HepG2 (cell line): ENCODE measurements around the gene NSUN3. TPM values are rescaled to one million over a fixed set of nuclear protein-coding genes. Genes with fewer than 3 reads are reported as not detected.

Experiments
- ATAC-seq: fragments of 200-7000 bp; cut with Tn5 transposase; 3 replicates; pipeline ENCODE4 v1.9.1; 2020; ENCODE audit warnings: mild to moderate bottlenecking, moderate library complexity
- BruUV-seq: library from RNA; stranded (reverse); fragments of 400-500 nt; replicated peaks from 2 replicates; lab custom pipeline; 2021; lab: Mats Ljungman, UMichigan
- CTCF ChIA-PET: fragments of 300-600 bp; formaldehyde crosslinking; extraction: SDS; loops from one replicate; lab custom pipeline; 2021; ENCODE audit warnings: low total read pairs, inconsistent platforms, low intra/inter-chr PET ratio; lab: Yijun Ruan, JAX
- POLR2A ChIA-PET: fragments of 350-600 bp; sonication (Branson Sonifier 250); formaldehyde crosslinking; loops from one replicate; lab custom pipeline; 2020; ENCODE audit warnings: antibody characterized with exemption, inconsistent platforms; lab: Yijun Ruan, JAX
- DNase-seq: peaks from one replicate; pipeline ENCODE4 v3.0.0-alpha.2; 2015; ENCODE audit warnings: low spot score
- FAIRE-seq: peaks from 3 replicates; lab custom pipeline; 2011; peaks lifted over from hg19 to GRCh38; lab: Jason Lieb, UNC
- H2AFZ ChIP-seq: one replicate; pipeline ENCODE4 v1.6.1; 2011; ENCODE audit warnings: low read length, inconsistent platforms
- H3K27ac ChIP-seq: fragments of 300-600 bp; 3 replicates; pipeline ENCODE4 v1.8.0; 2011; ENCODE audit warnings: mixed run types, mild to moderate bottlenecking, mixed read lengths, low read length, inconsistent platforms; ENCODE audit not compliant: insufficient read depth; ENCODE audit errors: extremely low read length
- H3K27me3 ChIP-seq, 2 experiments: fragments of 200-600 bp in 1 of 2; 2 replicates in 1 of 2; 3 replicates in 1 of 2; pipeline versions ENCODE4 v1.6.0 to v1.8.0; 2011; ENCODE audit warnings: low read length in 2 of 2, mild to moderate bottlenecking in 2 of 2, moderate library complexity in 2 of 2, inconsistent platforms in 1 of 2; ENCODE audit not compliant: insufficient read depth in 2 of 2, control insufficient read depth in 1 of 2
- H3K36me3 ChIP-seq, 2 experiments: fragments of 200-600 bp in 1 of 2; replicated peaks in 1 of 2; 2 replicates in 1 of 2; 3 replicates in 1 of 2; pipeline versions ENCODE4 v1.5.1 to v1.8.0; 2011; ENCODE audit warnings: low read length in 2 of 2, inconsistent platforms in 1 of 2; ENCODE audit not compliant: insufficient read depth in 2 of 2, control insufficient read depth in 1 of 2
- H3K4me1 ChIP-seq: 2 replicates; pipeline ENCODE4 v1.5.1; 2012; ENCODE audit warnings: low read length, inconsistent platforms; ENCODE audit not compliant: insufficient read depth
- H3K4me2 ChIP-seq: 2 replicates; pipeline ENCODE4 v1.6.0; 2011; ENCODE audit warnings: low read depth, low read length, inconsistent platforms
- H3K4me3 ChIP-seq, 3 experiments: fragments of 200-600 bp in 1 of 3; sonication (generic), shearing (Covaris generic) in 1 of 3; replicated peaks in 1 of 3; 2 replicates each; pipeline ENCODE4 v1.5.1; 2011 to 2016; ENCODE audit warnings: low read length in 3 of 3, inconsistent platforms in 2 of 3, low read depth in 2 of 3, mild to moderate bottlenecking in 2 of 3, control low read depth in 1 of 3, mixed read lengths in 1 of 3; ENCODE audit not compliant: insufficient read depth in 1 of 3
- H3K79me2 ChIP-seq: one replicate; pipeline ENCODE4 v1.6.1; 2011; ENCODE audit warnings: low read length, inconsistent platforms; ENCODE audit not compliant: insufficient read depth
- H3K9ac ChIP-seq: 2 replicates; pipeline ENCODE4 v1.6.0; 2011; ENCODE audit warnings: mild to moderate bottlenecking, low read depth, low read length, inconsistent platforms; ENCODE audit not compliant: insufficient read depth
- H3K9me3 ChIP-seq: 2 replicates; pipeline ENCODE4 v1.5.1; 2012; ENCODE audit warnings: mild to moderate bottlenecking, low read length
- H4K20me1 ChIP-seq: 2 replicates; pipeline ENCODE4 v1.6.0; 2011; ENCODE audit warnings: inconsistent platforms, mild to moderate bottlenecking, low read length, moderate library complexity; ENCODE audit not compliant: insufficient read depth
- MAFK ChIP-seq, 2 experiments: IDR thresholded peaks in 1 of 2; conservative IDR thresholded peaks in 1 of 2; 2 replicates each; pipeline ENCODE4 v1.6.1; 2011; ENCODE audit warnings: improper control_type of control experiment in 2 of 2, low read length in 2 of 2
- MXI1 ChIP-seq: IDR thresholded peaks from 3 replicates; pipeline ENCODE4 v1.6.1; 2012; ENCODE audit warnings: low read depth, low read length, inconsistent platforms, borderline replicate concordance
- NFE2L1 ChIP-seq: sonication (generic); formaldehyde crosslinking; IDR thresholded peaks from 2 replicates; pipeline ENCODE4 v1.4.0; 2020; ENCODE audit warnings: missing genetic modification reagents, mild to moderate bottlenecking, borderline replicate concordance
- NFYC ChIP-seq: IDR thresholded peaks from 2 replicates; pipeline ENCODE4 v1.6.1; 2016; ENCODE audit warnings: missing genetic modification reagents, missing compliant biosample characterization
- RBAK ChIP-seq: sonication (generic); formaldehyde crosslinking; IDR thresholded peaks from 2 replicates; pipeline ENCODE4 v1.5.1; 2020; ENCODE audit warnings: mild to moderate bottlenecking, missing genetic modification reagents
- XRCC5 ChIP-seq: fragments of 200-400 bp; formaldehyde crosslinking; optimal IDR thresholded peaks from 2 replicates; pipeline ENCODE3; 2017; ENCODE audit warnings: mild to moderate bottlenecking, low read length
- ZBTB42 ChIP-seq: sonication (generic); formaldehyde crosslinking; IDR thresholded peaks from 2 replicates; pipeline ENCODE4 v1.5.0; 2020; ENCODE audit warnings: mild to moderate bottlenecking, missing genetic modification reagents
- ZNF350 ChIP-seq: sonication (generic); formaldehyde crosslinking; IDR thresholded peaks from 2 replicates; pipeline ENCODE4 v1.4.0; 2020; ENCODE audit warnings: mild to moderate bottlenecking, low read depth, missing genetic modification reagents, borderline replicate concordance
- ZSCAN30 ChIP-seq: sonication (generic); formaldehyde crosslinking; IDR thresholded peaks from 2 replicates; pipeline ENCODE4 v1.5.0; 2020; ENCODE audit warnings: mild to moderate bottlenecking, missing genetic modification reagents
- WGBS: methylation state at CpG from one replicate; pipeline ENCODE4 v1.1.6; 2017; ENCODE audit warnings: low lambda C conversion rate; 5-methylcytosine and 5-hydroxymethylcytosine counted together
- in situ Hi-C: cut with HindIII; loops from 2 replicates; pipeline ENCODE4 v1.10.0; 2017; ENCODE audit warnings: low pct_unique_long_range_greater_than_20kb; ENCODE audit not compliant: extremely low pct_ligation_motif_present
- intact Hi-C: fragments of 100-400 bp; cut with micrococcal nuclease; formaldehyde crosslinking; loops from one replicate; pipeline ENCODE4 v1.10.0; 2022; ENCODE audit not compliant: unreplicated experiment
- polyA plus RNA-seq, 8 experiments: library from polyadenylated mRNA; depleted of rRNA in 3 of 8; stranded (reverse) in 7 of 8; unstranded in 1 of 8; fragments of >200 nt; fragmentation: Illumina TruSeq in 4 of 8; extraction: Trizol in 4 of 8; gene quantifications; 2 replicates each; pipeline versions ENCODE4 v1.2.1 to v1.2.3, GENCODE V29; 2011 to 2016; ENCODE audit warnings: low read depth in 4 of 8, missing spikeins in 1 of 8, mixed read lengths in 1 of 8; ENCODE audit not compliant: insufficient read depth in 1 of 8
- total RNA-seq, 5 experiments: library from RNA; depleted of rRNA; stranded (reverse); fragments of >200 nt; fragmentation: Illumina TruSeq; extraction: Trizol; gene quantifications; 2 replicates each; pipeline ENCODE4 v1.2.3, GENCODE V29; 2016; ENCODE audit warnings: low read depth in 1 of 5
- TF ChIP-seq, protein P1 (sequence below): sonication (generic); formaldehyde crosslinking; IDR thresholded peaks from 2 replicates; pipeline ENCODE4 v1.4.0; 2020; ENCODE audit warnings: missing genetic modification reagents, mild to moderate bottlenecking, borderline replicate concordance
- TF ChIP-seq, protein P2 (sequence below): sonication (generic); formaldehyde crosslinking; IDR thresholded peaks from 2 replicates; pipeline ENCODE4 v1.8.1; 2023; ENCODE audit warnings: mild to moderate bottlenecking, missing genetic modification reagents, borderline replicate concordance
- TF ChIP-seq, protein P3 (sequence below): IDR thresholded peaks from 2 replicates; pipeline ENCODE4 v1.6.1; 2012; ENCODE audit warnings: low read depth, low read length, improper control_type of control experiment

NSUN3 gene
- total and polyA plus RNA-seq, 2 of the 13 experiments (the other 11 are each of a cell fraction or from before 2014, with no cell fraction given): 3.2 to 10.6 TPM

DNA sequence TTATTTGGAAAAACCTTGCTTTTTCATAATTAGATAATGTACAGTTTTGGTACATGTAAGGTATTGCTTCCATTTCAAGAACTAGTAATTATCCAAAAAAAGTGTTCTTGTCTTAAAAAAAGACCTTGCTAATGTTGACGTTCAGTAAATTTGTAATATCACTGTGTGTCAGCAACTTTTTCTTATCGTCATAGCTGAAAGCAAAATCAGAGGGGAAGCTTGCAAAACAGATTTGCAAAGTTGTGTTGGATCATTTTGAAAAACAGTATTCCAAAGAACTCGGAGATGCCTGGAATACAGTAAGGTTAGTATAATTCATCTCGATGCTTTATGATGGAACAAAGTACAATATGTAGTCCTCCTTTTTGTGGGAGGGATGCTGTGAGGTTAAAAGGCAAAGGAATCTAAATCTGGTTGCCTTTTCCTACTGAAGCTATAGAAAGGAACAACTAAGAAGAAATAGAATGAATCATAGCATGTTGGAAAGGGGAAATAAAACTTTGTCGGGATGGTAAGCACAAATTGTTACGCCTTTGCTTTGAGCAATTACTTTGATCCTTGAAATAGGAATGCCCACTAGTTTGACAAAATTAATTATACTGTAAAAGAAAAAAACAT is 1.5 kb downstream of the NSUN3 start:
- intact Hi-C loops: loop anchor here (10.0 kb wide), 1 partner anchor 160 kb away; no protein-coding TSS in a partner anchor
- H3K9me3 ChIP-seq: peaks cover 10% of the 10 kb centered on the region; the same call in 1 of the 2 replicates
- DNase-seq (no peak), ATAC-seq (no peak), FAIRE-seq (no peak)
- H3K79me2 ChIP-seq: peaks cover 15% of the 10 kb centered on the region
- ChIA-PET POLR2A (interaction anchor here (1.8 to 2.4 kb wide), 3 partner anchors 15 to 84 kb away, joined by 5 to 24 read pairs (median 6); partner anchors contain the start of gene ARL13B), CTCF (no interaction called here)
- 93% methylated on average over 6 of the region's 6 CpGs for whole genome bisulfite sequencing
- TF ChIP-seq, protein P1, sequence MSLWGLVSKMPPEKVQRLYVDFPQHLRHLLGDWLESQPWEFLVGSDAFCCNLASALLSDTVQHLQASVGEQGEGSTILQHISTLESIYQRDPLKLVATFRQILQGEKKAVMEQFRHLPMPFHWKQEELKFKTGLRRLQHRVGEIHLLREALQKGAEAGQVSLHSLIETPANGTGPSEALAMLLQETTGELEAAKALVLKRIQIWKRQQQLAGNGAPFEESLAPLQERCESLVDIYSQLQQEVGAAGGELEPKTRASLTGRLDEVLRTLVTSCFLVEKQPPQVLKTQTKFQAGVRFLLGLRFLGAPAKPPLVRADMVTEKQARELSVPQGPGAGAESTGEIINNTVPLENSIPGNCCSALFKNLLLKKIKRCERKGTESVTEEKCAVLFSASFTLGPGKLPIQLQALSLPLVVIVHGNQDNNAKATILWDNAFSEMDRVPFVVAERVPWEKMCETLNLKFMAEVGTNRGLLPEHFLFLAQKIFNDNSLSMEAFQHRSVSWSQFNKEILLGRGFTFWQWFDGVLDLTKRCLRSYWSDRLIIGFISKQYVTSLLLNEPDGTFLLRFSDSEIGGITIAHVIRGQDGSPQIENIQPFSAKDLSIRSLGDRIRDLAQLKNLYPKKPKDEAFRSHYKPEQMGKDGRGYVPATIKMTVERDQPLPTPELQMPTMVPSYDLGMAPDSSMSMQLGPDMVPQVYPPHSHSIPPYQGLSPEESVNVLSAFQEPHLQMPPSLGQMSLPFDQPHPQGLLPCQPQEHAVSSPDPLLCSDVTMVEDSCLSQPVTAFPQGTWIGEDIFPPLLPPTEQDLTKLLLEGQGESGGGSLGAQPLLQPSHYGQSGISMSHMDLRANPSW (CRISPR knock-in tag): no peak
- peak in 1 of 2 experiments; percentile 3; a peak in 1 of 4 replicates for TF ChIP-seq MAFK (conservative IDR thresholded peaks at IDR 0.05 in 1 of 2, IDR thresholded peaks at IDR 0.05 in 1 of 2; ENCODE audit: low read length in 2 of 2)
- H3K9ac ChIP-seq: peak overlapping the region; percentile 95; the same call in 1 of the 2 replicates
- peaks cover 24% of the 10 kb centered on the region for H3K4me1 ChIP-seq
- peaks cover 0 to 10% of the 10 kb centered on the region in 2 experiments; a peak in 1 of 5 replicates for H3K36me3 ChIP-seq
- H3K27me3 ChIP-seq: no peaks in the 10 kb centered on the region; a peak in 1 of 5 replicates
- H4K20me1 ChIP-seq: no peaks in the 10 kb centered on the region
- H3K4me3 ChIP-seq: peak overlapping the region in 1 of 3 experiments; percentile 88; a peak in 1 of 6 replicates
- H3K4me2 ChIP-seq: peak overlapping the region; percentile 78
- BruUV-seq: no TSS peak
- H3K27ac ChIP-seq: peak overlapping the region; percentile 98
- in situ Hi-C loops: loop anchor here (10.0 kb wide), 1 partner anchor 60 kb away; no protein-coding TSS in a partner anchor
- H2AFZ ChIP-seq: no peak overlapping the region

DNA sequence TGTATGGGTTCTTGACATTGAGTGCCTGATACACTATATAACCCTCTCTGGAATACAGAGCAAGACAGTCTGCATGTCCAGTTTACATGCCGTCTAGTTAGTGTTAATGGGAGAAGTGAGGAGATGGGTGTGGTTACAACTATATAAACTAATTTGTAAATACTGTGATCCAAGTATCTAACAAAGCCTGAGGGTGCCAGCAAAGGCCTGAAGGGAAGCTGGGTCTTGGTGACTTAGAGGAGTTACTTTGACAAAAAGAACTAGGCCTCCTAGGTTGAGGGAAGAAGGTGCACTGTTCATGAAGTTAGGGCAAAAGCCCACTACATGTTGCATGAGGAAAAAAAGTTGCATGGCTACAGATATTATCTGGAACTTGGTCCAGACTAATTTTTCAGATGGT is 2.3 kb downstream of the NSUN3 start:
- in situ Hi-C loops (loop anchor here (10.0 kb wide), 1 partner anchor 60 kb away; no protein-coding TSS in a partner anchor), intact Hi-C loops (loop anchor here (10.0 kb wide), 1 partner anchor 160 kb away; no protein-coding TSS in a partner anchor)
- Histone ChIP-seq H3K27me3 (no peaks in the 10 kb centered on the region; a peak in 1 of 5 replicates), H3K4me3 (no peak overlapping the region), H3K9ac (no peak overlapping the region), H3K9me3 (peaks cover 10% of the 10 kb centered on the region; the same call in 1 of the 2 replicates), H3K27ac (no peak overlapping the region), H4K20me1 (no peaks in the 10 kb centered on the region), H3K79me2 (peaks cover 15% of the 10 kb centered on the region), H3K4me1 (peaks cover 24% of the 10 kb centered on the region), H2AFZ (no peak overlapping the region), H3K4me2 (no peak overlapping the region), H3K36me3 (peaks cover 0 to 10% of the 10 kb centered on the region in 2 experiments; a peak in 1 of 5 replicates)
- CTCF ChIA-PET: no interaction called here
- no peak for DNase-seq
- POLR2A ChIA-PET: no interaction called here
- ATAC-seq: no peak
- no TSS peak for BruUV-seq
- no peak for FAIRE-seq
- 91% methylated on average over 1 of the region's 1 CpG for WGBS
- TF ChIP-seq NFYC (CRISPR knock-in tag) (no peak), MXI1 (no peak), ZNF350 (CRISPR knock-in tag) (no peak), RBAK (CRISPR knock-in tag) (no peak), ZSCAN30 (CRISPR knock-in tag) (no peak), ZBTB42 (no peak), NFE2L1 (CRISPR knock-in tag) (no peak), XRCC5 (no peak)
- TF ChIP-seq, protein P2, sequence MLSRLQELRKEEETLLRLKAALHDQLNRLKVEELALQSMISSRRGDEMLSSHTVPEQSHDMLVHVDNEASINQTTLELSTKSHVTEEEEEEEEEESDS: no peak
- TF ChIP-seq, protein P3, sequence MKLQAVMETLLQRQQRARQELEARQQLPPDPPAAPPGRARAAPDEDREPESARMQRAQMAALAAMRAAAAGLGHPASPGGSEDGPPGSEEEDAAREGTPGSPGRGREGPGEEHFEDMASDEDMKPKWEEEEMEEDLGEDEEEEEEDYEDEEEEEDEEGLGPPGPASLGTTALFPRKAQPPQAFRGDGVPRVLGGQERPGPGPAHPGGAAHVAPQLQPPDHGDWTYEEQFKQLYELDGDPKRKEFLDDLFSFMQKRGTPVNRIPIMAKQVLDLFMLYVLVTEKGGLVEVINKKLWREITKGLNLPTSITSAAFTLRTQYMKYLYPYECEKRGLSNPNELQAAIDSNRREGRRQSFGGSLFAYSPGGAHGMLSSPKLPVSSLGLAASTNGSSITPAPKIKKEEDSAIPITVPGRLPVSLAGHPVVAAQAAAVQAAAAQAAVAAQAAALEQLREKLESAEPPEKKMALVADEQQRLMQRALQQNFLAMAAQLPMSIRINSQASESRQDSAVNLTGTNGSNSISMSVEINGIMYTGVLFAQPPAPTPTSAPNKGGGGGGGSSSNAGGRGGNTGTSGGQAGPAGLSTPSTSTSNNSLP: no peak
